Breast epithelium (tissue), 4 donors: ENCODE data around the gene METTL21A. TPM values are rescaled to one million over a fixed set of nuclear protein-coding genes. Genes with fewer than 3 reads are reported as not detected.

ENCODE experiments used
- DNase-seq, 2 donors: peaks; one replicate each; pipeline ENCODE4 v3.0.0-alpha.2; 2019; ENCODE audit warnings: low spot score in 2 of 2
- H3K27ac ChIP-seq, 2 donors: fragments of 200-600 bp; sonication (generic) in 1 of 2; one replicate each; pipeline ENCODE4 v1.5.1; 2016 to 2019; ENCODE audit warnings: mild to moderate bottlenecking in 1 of 2
- H3K27me3 ChIP-seq, 2 donors: fragments of 200-600 bp; sonication (generic) in 1 of 2; one replicate each; pipeline versions ENCODE4 v1.5.1 to v1.6.0; 2017 to 2019; ENCODE audit warnings: control low read depth in 1 of 2, mild to moderate bottlenecking in 1 of 2
- H3K36me3 ChIP-seq: fragments of 200-600 bp; one replicate; pipeline ENCODE4 v1.5.1; 2019
- H3K4me1 ChIP-seq, 2 donors: fragments of 200-600 bp; sonication (generic); one replicate each; pipeline ENCODE4 v1.5.1; 2016 to 2019; ENCODE audit warnings: control low read depth in 1 of 2
- H3K4me3 ChIP-seq, 3 donors: fragments of 200-600 bp; sonication (generic); 1 replicate in 2 of 3; 2 replicates in 1 of 3; pipeline ENCODE4 v1.5.1; 2016 to 2019; ENCODE audit warnings: mild to moderate bottlenecking in 3 of 3, moderate library complexity in 2 of 3
- H3K9me3 ChIP-seq, 2 donors: fragments of 200-600 bp; sonication (generic) in 1 of 2; one replicate each; pipeline ENCODE4 v1.5.1; 2016 to 2019; ENCODE audit warnings: control low read depth in 1 of 2
- CTCF ChIP-seq, 3 donors: fragments of 450-650 bp; IDR thresholded peaks; one replicate each; pipeline ENCODE4 v1.5.1; 2016 to 2017; ENCODE audit warnings: antibody characterized with exemption in 3 of 3, mild to moderate bottlenecking in 3 of 3, moderate library complexity in 3 of 3
- POLR2A ChIP-seq: fragments of 450-650 bp; IDR thresholded peaks from one replicate; pipeline ENCODE4 v1.6.1; 2016; ENCODE audit warnings: antibody characterized with exemption, mild to moderate bottlenecking, moderate library complexity
- POLR2AphosphoS5 ChIP-seq, 3 donors: sonication (generic); formaldehyde crosslinking; IDR thresholded peaks; one replicate each; pipeline ENCODE4 v1.6.1; 2017; ENCODE audit warnings: antibody characterized with exemption in 3 of 3
- intact Hi-C: fragments of 100-400 bp; cut with DNase I; formaldehyde crosslinking; loops from one replicate; pipeline ENCODE4 v1.15.1; 2023; ENCODE audit warnings: low total_unique reads
- total RNA-seq, 3 donors: library from RNA; depleted of rRNA; stranded (reverse); fragments of >200 nt; gene quantifications; one replicate each; pipeline ENCODE4 v1.1.0, GENCODE V29; 2016

METTL21A gene
- total RNA-seq, 3 donors from 2014 or later = 12.4 to 17.0 (median 13.3) TPM

GRCh38 chr2:207587305-207587704 is 37.9 kb downstream of the METTL21A start:
- H3K27me3 ChIP-seq = no peaks in the 10 kb centered on the region
- intact Hi-C loops = no loop called here
- H3K4me1 ChIP-seq = no peaks in the 10 kb centered on the region
- peaks cover 3 to 11% of the 10 kb centered on the region in 2 donors for H3K9me3 ChIP-seq
- no peak overlapping the region for H3K4me3 ChIP-seq
- H3K36me3 ChIP-seq = peaks cover 8% of the 10 kb centered on the region
- no peak overlapping the region for H3K27ac ChIP-seq
- DNase-seq = no peak
- TF ChIP-seq CTCF (IDR thresholded peaks at IDR 0.05) = no peak
- TF ChIP-seq POLR2AphosphoS5 (IDR thresholded peaks at IDR 0.05) = no peak
- TF ChIP-seq POLR2A = no peak

- H3K36me3 ChIP-seq = peaks cover 9% of the 10 kb centered on the region
- H3K9me3 ChIP-seq = no peaks in the 10 kb centered on the region
- DNase-seq = no peak
- no peak for TF ChIP-seq POLR2AphosphoS5 (IDR thresholded peaks at IDR 0.05)
- H3K27me3 ChIP-seq = no peaks in the 10 kb centered on the region
- H3K27ac ChIP-seq = no peak overlapping the region
- H3K4me1 ChIP-seq = no peaks in the 10 kb centered on the region
- intact Hi-C loops = no loop called here
- no peak overlapping the region for H3K4me3 ChIP-seq
Measured at GRCh38 chr2:207584952-207585351, 40.2 kb downstream of the METTL21A start.

- H3K4me1 ChIP-seq = no peaks in the 10 kb centered on the region
- no peaks in the 10 kb centered on the region for H3K27me3 ChIP-seq
- H3K36me3 ChIP-seq = peaks cover 10% of the 10 kb centered on the region
- H3K27ac ChIP-seq = no peak overlapping the region
- TF ChIP-seq POLR2AphosphoS5 (IDR thresholded peaks at IDR 0.05) = no peak
- no peak for TF ChIP-seq POLR2A
- no peak for TF ChIP-seq CTCF (IDR thresholded peaks at IDR 0.05)
- H3K9me3 ChIP-seq = no peaks in the 10 kb centered on the region
- H3K4me3 ChIP-seq = no peak overlapping the region
- intact Hi-C loops = no loop called here
- DNase-seq = no peak
Measured at GRCh38 chr2:207571370-207571769, 53.8 kb downstream of the METTL21A start.

- H3K36me3 ChIP-seq = peaks cover 10% of the 10 kb centered on the region
- TF ChIP-seq CTCF (IDR thresholded peaks at IDR 0.05) (no peak), POLR2A (no peak), POLR2AphosphoS5 (IDR thresholded peaks at IDR 0.05) (no peak)
Measured at GRCh38 chr2:207567671-207568070, 57.5 kb downstream of the METTL21A start.

GRCh38 chr2:207565736-207566500 is 59.3 kb downstream of the METTL21A start:
- Histone ChIP-seq H3K9me3 (no peaks in the 10 kb centered on the region), H3K4me1 (no peaks in the 10 kb centered on the region), H3K4me3 (no peak overlapping the region), H3K27me3 (no peaks in the 10 kb centered on the region), H3K27ac (no peak overlapping the region), H3K36me3 (peaks cover 10% of the 10 kb centered on the region)
- DNase-seq = no peak
- intact Hi-C loops = no loop called here
- no peak for TF ChIP-seq POLR2A
- no peak for TF ChIP-seq CTCF (IDR thresholded peaks at IDR 0.05)
- TF ChIP-seq POLR2AphosphoS5 (IDR thresholded peaks at IDR 0.05) = no peak

More at GRCh38 chr2:207567671-207568070, 57.5 kb downstream of the METTL21A start:
- Histone ChIP-seq H3K27ac (no peak overlapping the region), H3K27me3 (no peaks in the 10 kb centered on the region), H3K4me1 (no peaks in the 10 kb centered on the region), H3K4me3 (no peak overlapping the region), H3K9me3 (no peaks in the 10 kb centered on the region)
- intact Hi-C loops = no loop called here
- DNase-seq = no peak

Other genes starting within 250 kb of the METTL21A start
- 10 to 100 TPM; 45.6 to 81.5 (median 54.1) TPM for gene CREB1, start 95.4 kb downstream of the METTL21A start, total RNA-seq
- 10 to 100 TPM in 2 of 3 donors, 1 to 10 TPM in 1; 10.0 to 17.4 (median 11.8) TPM for gene CCNYL1, start 86.2 kb upstream of the METTL21A start, total RNA-seq
- gene FZD5, start 144.5 kb upstream of the METTL21A start, total RNA-seq = 10 to 100 TPM in 2 of 3 donors, 1 to 10 TPM in 1; 5.2 to 17.0 (median 12.1) TPM